ENCODE results near the gene KEL.
A peak's percentile ranks its signal among the peaks of the same experiment; 100 is the strongest.

KEL gene

GRCh38 chr7:142961973-142962926 lies at the start of gene KEL:
KEL (minus strand) TSS chr7:142962363; CDS start chr7:142962206, 157 bp downstream.
- Histone ChIP-seq H3K36me3 (ENCODE audit: insufficient read depth) (no peaks in the 10 kb centered on the region), H3K27ac (no peak within 1 kb of the TSS), H3K79me2 (ENCODE audit: insufficient read depth, low read depth) (no peaks in the 10 kb centered on the region), H3K4me1 (ENCODE audit: low read depth, poor library complexity, severe bottlenecking) (peaks cover 18% of the 10 kb centered on the region), H3K4me3 (IDR thresholded peaks at IDR 0.05; ENCODE audit: insufficient read depth, low read depth, low read length) (no peak within 1 kb of the TSS), H2AFZ (ENCODE audit: low read depth) (peak within 1 kb of the TSS; percentile 26; the same call in 1 of the 2 replicates), H3K27me3 (ENCODE audit: insufficient read depth, low read depth) (no peaks in the 10 kb centered on the region), H4K20me1 (ENCODE audit: insufficient read depth) (no peaks in the 10 kb centered on the region), H3K9ac (no peak within 1 kb of the TSS), H3K4me2 (peak within 1 kb of the TSS; percentile 7; the same call in 1 of the 2 replicates)
- TF ChIP-seq CTCF (conservative IDR thresholded peaks at IDR 0.05; ENCODE audit: low read depth, low read length) = no peak

GRCh38 chr7:143008007-143008901 lies 46.1 kb upstream of the KEL start:
- TF ChIP-seq CTCF (conservative IDR thresholded peaks at IDR 0.05; ENCODE audit: low read depth, low read length) = peak; percentile 99
- Histone ChIP-seq H3K27me3 (ENCODE audit: insufficient read depth, low read depth) (no peaks in the 10 kb centered on the region), H3K36me3 (ENCODE audit: insufficient read depth) (no peaks in the 10 kb centered on the region), H2AFZ (ENCODE audit: low read depth) (no peak overlapping the region), H4K20me1 (ENCODE audit: insufficient read depth) (no peaks in the 10 kb centered on the region), H3K9ac (no peak overlapping the region), H3K79me2 (ENCODE audit: insufficient read depth, low read depth) (no peaks in the 10 kb centered on the region), H3K4me2 (no peak overlapping the region), H3K4me3 (IDR thresholded peaks at IDR 0.05; ENCODE audit: insufficient read depth, low read depth, low read length) (no peak overlapping the region), H3K4me1 (ENCODE audit: low read depth, poor library complexity, severe bottlenecking) (peaks cover under 1% of the 10 kb centered on the region), H3K27ac (no peak overlapping the region)

GRCh38 chr7:143005632-143006260 lies 43.6 kb upstream of the KEL start:
- Histone ChIP-seq H3K27me3 (ENCODE audit: insufficient read depth, low read depth) (no peaks in the 10 kb centered on the region), H4K20me1 (ENCODE audit: insufficient read depth) (no peaks in the 10 kb centered on the region), H3K27ac (no peak overlapping the region), H3K4me3 (IDR thresholded peaks at IDR 0.05; ENCODE audit: insufficient read depth, low read depth, low read length) (no peak overlapping the region), H3K4me2 (no peak overlapping the region), H3K4me1 (ENCODE audit: low read depth, poor library complexity, severe bottlenecking) (peaks cover 4% of the 10 kb centered on the region), H3K9ac (no peak overlapping the region), H3K36me3 (ENCODE audit: insufficient read depth) (no peaks in the 10 kb centered on the region), H3K79me2 (ENCODE audit: insufficient read depth, low read depth) (no peaks in the 10 kb centered on the region), H2AFZ (ENCODE audit: low read depth) (no peak overlapping the region)
- TF ChIP-seq CTCF (conservative IDR thresholded peaks at IDR 0.05; ENCODE audit: low read depth, low read length) = no peak

GRCh38 chr7:143003393-143004051 lies 41.4 kb upstream of the KEL start:
- H3K4me1 ChIP-seq (ENCODE audit: low read depth, poor library complexity, severe bottlenecking) = peaks cover 4% of the 10 kb centered on the region
- peak overlapping the region; percentile 27 for H3K4me2 ChIP-seq
- no peaks in the 10 kb centered on the region for H3K36me3 ChIP-seq (ENCODE audit: insufficient read depth)
- H2AFZ ChIP-seq (ENCODE audit: low read depth) = peak overlapping the region; percentile 78
- TF ChIP-seq CTCF (conservative IDR thresholded peaks at IDR 0.05; ENCODE audit: low read depth, low read length) = peak; percentile 97
- no peak overlapping the region for H3K4me3 ChIP-seq (IDR thresholded peaks at IDR 0.05; ENCODE audit: insufficient read depth, low read depth, low read length)
- H3K79me2 ChIP-seq (ENCODE audit: insufficient read depth, low read depth) = no peaks in the 10 kb centered on the region
- H3K27me3 ChIP-seq (ENCODE audit: insufficient read depth, low read depth) = no peaks in the 10 kb centered on the region
- H3K27ac ChIP-seq = no peak overlapping the region
- no peak overlapping the region for H3K9ac ChIP-seq
- no peaks in the 10 kb centered on the region for H4K20me1 ChIP-seq (ENCODE audit: insufficient read depth)

Measured in KMS-11 (cell line).